ENCODE results near the gene FBXO22. TPM values are rescaled to one million over a fixed set of nuclear protein-coding genes. Genes with fewer than 3 reads are reported as not detected.

Gene FBXO22
- total RNA-seq, 2 experiments from 2014 or later: 5.4 to 7.4 TPM

- H3K4me1 Mint-ChIP-seq (ENCODE audit: low read depth): peaks cover 42% of the 10 kb centered on the region
- DNase-seq (no peak), ATAC-seq (ENCODE audit: poor library complexity) (no peak)
- H3K4me1 ChIP-seq (ENCODE audit: insufficient read depth, low read length): no peaks in the 10 kb centered on the region
- TF ChIP-seq CTCF (IDR thresholded peaks at IDR 0.05): no peak
- H3K27ac ChIP-seq (ENCODE audit: low read depth in 1 of 2, low read length in 2 of 2): no peak overlapping the region
- ChIA-PET POLR2A (no interaction called here), CTCF (interaction anchor here (1.4 kb wide), 1 partner anchor 10 kb away, joined by 3 read pairs; no protein-coding TSS in a partner anchor)
- H3K9me3 ChIP-seq (ENCODE audit: control insufficient read depth in 1 of 2, insufficient read depth in 1 of 2, low read length in 2 of 2): no peaks in the 10 kb centered on the region
- H3K27ac Mint-ChIP-seq: no peak overlapping the region
- no peaks in the 10 kb centered on the region for H3K27me3 Mint-ChIP-seq
- peaks cover 21% of the 10 kb centered on the region for H3K36me3 ChIP-seq (ENCODE audit: insufficient read depth, low read length)
- H3K36me3 Mint-ChIP-seq (ENCODE audit: low read depth): peaks cover 69% of the 10 kb centered on the region
- no peak overlapping the region for H3K4me3 ChIP-seq (ENCODE audit: low read length)
- no peaks in the 10 kb centered on the region for H3K27me3 ChIP-seq (ENCODE audit: control insufficient read depth in 1 of 2, insufficient read depth in 2 of 2, low read length in 2 of 2)
- no peaks in the 10 kb centered on the region for H3K9me3 Mint-ChIP-seq
- intact Hi-C loops (cut with DNase I, micrococcal nuclease): loop anchor here in 1 of 2 experiments (5.0 kb wide), 2 partner anchors 112 to 197 kb away; no protein-coding TSS in a partner anchor
- H3K4me3 Mint-ChIP-seq: no peak overlapping the region
These were observed 20.9 kb downstream of the FBXO22 start for GRCh38 chr15:75924576-75924975.

DNA sequence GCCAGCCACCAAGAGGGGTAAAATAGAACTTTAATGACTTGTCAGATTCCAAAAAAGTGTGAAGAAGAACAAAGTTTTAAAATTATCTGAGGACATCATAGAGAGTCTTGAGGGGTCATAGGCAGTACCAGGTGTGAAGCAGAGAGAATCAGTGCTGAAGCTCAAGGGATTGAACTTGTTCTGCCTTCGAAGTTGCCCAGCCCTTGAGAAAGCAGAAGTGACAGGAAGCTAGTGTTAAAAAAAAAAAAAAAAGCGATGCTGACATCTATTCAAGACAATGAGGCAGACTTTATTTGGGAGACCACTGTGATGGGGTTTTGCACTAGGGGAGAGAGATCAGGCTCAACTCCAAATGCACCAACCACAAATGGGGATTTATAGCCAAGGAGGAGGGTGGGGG, 21.8 kb downstream of the FBXO22 start:
- no peaks in the 10 kb centered on the region for H3K9me3 Mint-ChIP-seq
- no peak for ATAC-seq (ENCODE audit: poor library complexity)
- peaks cover 50% of the 10 kb centered on the region for H3K4me1 Mint-ChIP-seq (ENCODE audit: low read depth)
- Histone ChIP-seq H3K4me3 (ENCODE audit: low read length) (no peak overlapping the region), H3K9me3 (ENCODE audit: control insufficient read depth in 1 of 2, insufficient read depth in 1 of 2, low read length in 2 of 2) (no peaks in the 10 kb centered on the region), H3K4me1 (ENCODE audit: insufficient read depth, low read length) (no peaks in the 10 kb centered on the region), H3K27me3 (ENCODE audit: control insufficient read depth in 1 of 2, insufficient read depth in 2 of 2, low read length in 2 of 2) (no peaks in the 10 kb centered on the region), H3K36me3 (ENCODE audit: insufficient read depth, low read length) (peaks cover 28% of the 10 kb centered on the region), H3K27ac (ENCODE audit: low read depth in 1 of 2, low read length in 2 of 2) (no peak overlapping the region)
- no peak for TF ChIP-seq CTCF (IDR thresholded peaks at IDR 0.05)
- H3K27me3 Mint-ChIP-seq: no peaks in the 10 kb centered on the region
- H3K36me3 Mint-ChIP-seq (ENCODE audit: low read depth): peaks cover 69% of the 10 kb centered on the region
- POLR2A ChIA-PET: no interaction called here
- intact Hi-C loops (cut with DNase I, micrococcal nuclease): no loop called here
- no peak overlapping the region for H3K4me3 Mint-ChIP-seq
- H3K27ac Mint-ChIP-seq: no peak overlapping the region
- CTCF ChIA-PET: interaction anchor here (0.7 to 1.4 kb wide), 3 partner anchors 9 to 314 kb away, joined by 3 read pairs; no protein-coding TSS in a partner anchor
- no peak for DNase-seq

GRCh38 chr15:75926931-75927330, 23.3 kb downstream of the FBXO22 start:
- H3K9me3 Mint-ChIP-seq: no peaks in the 10 kb centered on the region
- ATAC-seq (ENCODE audit: poor library complexity): no peak

More at GRCh38 chr15:75926931-75927330, 23.3 kb downstream of the FBXO22 start:
- intact Hi-C loops (cut with DNase I, micrococcal nuclease): no loop called here
- no peaks in the 10 kb centered on the region for H3K27me3 Mint-ChIP-seq
- H3K36me3 Mint-ChIP-seq (ENCODE audit: low read depth): peaks cover 78% of the 10 kb centered on the region
- no peak overlapping the region for H3K27ac ChIP-seq (ENCODE audit: low read depth in 1 of 2, low read length in 2 of 2)
- no peak overlapping the region for H3K4me3 Mint-ChIP-seq
- no peaks in the 10 kb centered on the region for H3K4me1 ChIP-seq (ENCODE audit: insufficient read depth, low read length)
- H3K36me3 ChIP-seq (ENCODE audit: insufficient read depth, low read length): peaks cover 35% of the 10 kb centered on the region
- CTCF ChIA-PET: no interaction called here
- H3K4me3 ChIP-seq (ENCODE audit: low read length): no peak overlapping the region
- DNase-seq: no peak
- H3K9me3 ChIP-seq (ENCODE audit: control insufficient read depth in 1 of 2, insufficient read depth in 1 of 2, low read length in 2 of 2): no peaks in the 10 kb centered on the region
- no peak for TF ChIP-seq CTCF (IDR thresholded peaks at IDR 0.05)
- POLR2A ChIA-PET: no interaction called here
- H3K4me1 Mint-ChIP-seq (ENCODE audit: low read depth): peaks cover 53% of the 10 kb centered on the region
- no peaks in the 10 kb centered on the region for H3K27me3 ChIP-seq (ENCODE audit: control insufficient read depth in 1 of 2, insufficient read depth in 2 of 2, low read length in 2 of 2)
- no peak overlapping the region for H3K27ac Mint-ChIP-seq

All from CD4-positive, alpha-beta T cell (primary cell).